IPS-18a (cell line): ENCODE results near the gene SECTM1.
"Not testable (repeated sequence)": the region's sequence is repeated elsewhere in the genome, so short reads cannot be mapped to it uniquely, and the experiment has no call there.

Experiments used
- H3K27ac ChIP-seq: one replicate; pipeline ENCODE4 v1.5.1; 2013; ENCODE audit warnings: low read length
- H3K27me3 ChIP-seq: one replicate; pipeline ENCODE4 v1.6.1; 2013; ENCODE audit warnings: mild to moderate bottlenecking, low read length; ENCODE audit not compliant: control insufficient read depth, insufficient read depth
- H3K36me3 ChIP-seq: one replicate; pipeline ENCODE4 v1.6.1; 2013; ENCODE audit warnings: low read depth, low read length; ENCODE audit not compliant: control insufficient read depth
- H3K4me1 ChIP-seq: one replicate; pipeline ENCODE4 v1.6.1; 2013; ENCODE audit warnings: low read depth, low read length; ENCODE audit not compliant: control insufficient read depth
- H3K4me3 ChIP-seq: one replicate; pipeline ENCODE4 v1.5.1; 2013; ENCODE audit warnings: low read length
- H3K9ac ChIP-seq: one replicate; pipeline ENCODE4 v1.6.1; 2013; ENCODE audit warnings: mild to moderate bottlenecking, low read length, moderate library complexity
- H3K9me3 ChIP-seq: one replicate; pipeline ENCODE4 v1.6.1; 2013; ENCODE audit warnings: low read depth, low read length; ENCODE audit not compliant: control insufficient read depth

SECTM1 gene

DNA sequence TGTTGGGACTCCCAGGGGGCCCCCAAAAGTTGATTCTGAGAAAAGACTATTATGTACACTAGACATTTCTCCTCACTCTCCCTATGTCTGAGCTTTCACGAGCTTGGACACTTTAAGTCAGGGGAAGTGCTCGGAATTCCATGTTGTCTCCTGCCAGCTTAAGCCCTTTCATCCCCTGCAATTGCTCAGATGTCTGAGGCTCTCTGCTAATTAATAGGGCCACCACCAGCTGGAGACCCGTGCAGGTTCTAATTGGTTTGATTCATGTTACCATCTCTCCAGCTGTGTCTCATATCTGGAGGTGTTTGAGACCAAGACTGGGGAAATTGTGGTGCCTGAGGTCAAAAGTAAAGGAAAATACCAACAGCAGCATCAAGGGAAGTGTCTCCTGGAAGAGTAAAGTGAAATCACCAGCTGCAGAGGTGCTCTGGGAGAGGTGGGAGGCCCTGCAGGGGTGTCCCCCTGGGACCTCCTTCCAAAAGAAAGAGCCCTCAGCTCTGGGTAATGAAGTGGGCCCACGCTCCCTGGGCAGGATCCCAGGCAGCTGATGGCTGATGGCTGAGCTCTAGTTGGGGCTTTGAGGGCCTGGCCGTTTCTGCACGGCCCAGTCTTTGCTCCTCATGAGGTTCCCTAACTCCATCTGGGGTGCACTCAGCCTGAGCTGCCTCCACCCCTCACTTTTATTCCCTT, 32.2 kb upstream of the SECTM1 start:
- Histone ChIP-seq H3K9me3 (no peaks in the 10 kb centered on the region), H3K27me3 (peaks cover 16% of the 10 kb centered on the region), H3K27ac (no peak overlapping the region), H3K4me3 (no peak overlapping the region), H3K36me3 (no peaks in the 10 kb centered on the region), H3K4me1 (no peaks in the 10 kb centered on the region), H3K9ac (no peak overlapping the region)

DNA sequence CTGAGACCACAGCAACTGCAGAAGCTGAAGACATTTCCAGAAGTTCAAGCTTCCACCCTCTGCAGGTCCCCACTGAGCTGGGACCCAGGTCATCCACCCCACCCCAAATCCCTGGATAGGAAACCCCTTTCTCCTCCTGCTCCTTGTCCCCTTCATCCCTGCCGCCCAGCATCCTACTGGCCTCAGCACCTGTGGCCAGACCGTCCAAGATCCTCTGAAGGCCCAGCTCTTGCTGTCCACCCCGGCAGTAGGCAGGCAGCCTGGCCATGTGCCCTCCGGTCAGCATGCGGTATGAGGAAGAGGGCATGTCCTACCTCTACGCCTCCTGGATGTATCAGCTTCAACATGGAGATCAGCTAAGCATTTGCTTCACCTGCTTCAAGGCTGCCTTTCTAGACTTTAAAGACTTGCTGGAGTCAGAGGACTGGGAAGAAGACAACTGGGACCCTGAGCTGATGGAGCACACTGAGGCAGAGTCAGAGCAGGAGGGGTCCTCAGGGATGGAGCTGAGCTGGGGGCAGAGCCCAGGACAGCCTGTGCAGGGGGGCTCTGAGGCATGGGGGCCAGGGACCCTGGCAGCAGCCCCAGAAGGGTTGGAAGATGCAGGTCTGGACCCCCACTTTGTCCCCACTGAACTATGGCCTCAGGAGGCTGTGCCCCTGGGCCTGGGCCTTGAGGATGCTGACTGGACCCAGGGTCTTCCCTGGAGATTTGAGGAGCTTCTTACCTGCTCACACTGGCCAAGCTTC, 28.5 kb upstream of the SECTM1 start:
- Histone ChIP-seq H3K36me3 (no peaks in the 10 kb centered on the region), H3K4me3 (no peak overlapping the region), H3K4me1 (no peaks in the 10 kb centered on the region), H3K9me3 (no peaks in the 10 kb centered on the region), H3K27ac (no peak overlapping the region), H3K27me3 (no peaks in the 10 kb centered on the region), H3K9ac (no peak overlapping the region)

DNA sequence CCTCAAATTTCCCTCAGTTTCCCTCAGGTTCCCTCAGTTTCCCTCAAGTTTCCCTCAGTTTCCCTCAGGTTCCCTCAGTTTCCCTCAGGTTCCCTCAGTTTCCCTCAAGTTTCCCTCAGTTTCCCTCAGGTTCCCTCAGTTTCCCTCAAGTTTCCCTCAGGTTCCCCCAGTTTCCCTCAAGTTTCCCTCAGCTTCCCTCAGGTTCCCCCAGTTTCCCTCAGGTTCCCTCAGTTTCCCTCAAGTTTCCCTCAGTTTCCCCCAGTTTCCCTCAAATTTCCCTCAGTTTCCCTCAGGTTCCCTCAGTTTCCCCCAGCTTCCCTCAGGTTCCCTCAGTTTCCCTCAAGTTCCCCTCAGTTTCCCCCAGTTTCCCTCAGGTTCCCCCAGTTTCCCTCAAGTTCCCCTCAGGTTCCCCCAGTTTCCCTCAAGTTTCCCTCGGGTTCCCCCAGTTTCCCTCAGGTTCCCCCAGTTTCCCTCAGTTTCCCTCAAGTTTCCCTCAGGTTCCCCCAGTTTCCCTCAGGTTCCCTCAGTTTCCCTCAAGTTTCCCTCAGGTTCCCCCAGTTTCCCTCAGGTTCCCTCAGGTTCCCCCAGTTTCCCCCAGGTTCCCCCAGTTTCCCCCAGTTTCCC, 26.0 kb upstream of the SECTM1 start:
- H3K9me3 ChIP-seq, H3K4me1 ChIP-seq, H3K36me3 ChIP-seq, H3K9ac ChIP-seq, H3K4me3 ChIP-seq, H3K27me3 ChIP-seq, H3K27ac ChIP-seq: not testable (repeated sequence)

GRCh38 chr17:82358465-82359350, 25.1 kb upstream of the SECTM1 start, which contains the start of gene TEX19:
TEX19 (plus strand) TSS chr17:82359247; CDS start chr17:82362151, 2,904 bp downstream.
- no peak within 1 kb of the TSS for H3K27ac ChIP-seq
- no peak within 1 kb of the TSS for H3K4me3 ChIP-seq
- no peak within 1 kb of the TSS for H3K9ac ChIP-seq

DNA sequence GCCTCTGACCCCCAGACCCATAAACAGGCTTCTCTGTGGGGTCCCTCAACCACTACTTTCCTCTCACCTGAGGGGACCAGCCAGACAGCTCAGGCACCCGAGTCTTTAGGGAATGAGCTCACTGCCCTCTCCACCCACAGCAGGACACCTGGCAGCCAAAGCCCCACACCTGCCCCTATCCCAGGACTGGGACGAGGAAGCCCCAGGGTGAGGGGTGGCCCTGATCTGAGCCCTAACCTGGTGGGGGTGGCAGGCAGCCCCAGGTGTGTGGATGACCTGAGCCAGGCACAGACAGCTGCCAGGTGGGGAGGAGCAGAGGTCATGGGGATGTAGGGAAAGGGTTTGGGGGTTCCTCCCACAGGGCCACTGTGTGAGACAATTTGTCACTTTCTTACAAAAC, 23.8 kb upstream of the SECTM1 start:
- no peaks in the 10 kb centered on the region for H3K27me3 ChIP-seq
- H3K27ac ChIP-seq: no peak overlapping the region
- H3K36me3 ChIP-seq: no peaks in the 10 kb centered on the region
- no peaks in the 10 kb centered on the region for H3K9me3 ChIP-seq
- H3K9ac ChIP-seq: no peak overlapping the region
- H3K4me3 ChIP-seq: no peak overlapping the region
- H3K4me1 ChIP-seq: no peaks in the 10 kb centered on the region

More at GRCh38 chr17:82358465-82359350, 25.1 kb upstream of the SECTM1 start, which contains the start of gene TEX19:
- no peaks in the 10 kb centered on the region for H3K27me3 ChIP-seq
- H3K4me1 ChIP-seq: no peaks in the 10 kb centered on the region
- no peaks in the 10 kb centered on the region for H3K9me3 ChIP-seq
- no peaks in the 10 kb centered on the region for H3K36me3 ChIP-seq

DNA sequence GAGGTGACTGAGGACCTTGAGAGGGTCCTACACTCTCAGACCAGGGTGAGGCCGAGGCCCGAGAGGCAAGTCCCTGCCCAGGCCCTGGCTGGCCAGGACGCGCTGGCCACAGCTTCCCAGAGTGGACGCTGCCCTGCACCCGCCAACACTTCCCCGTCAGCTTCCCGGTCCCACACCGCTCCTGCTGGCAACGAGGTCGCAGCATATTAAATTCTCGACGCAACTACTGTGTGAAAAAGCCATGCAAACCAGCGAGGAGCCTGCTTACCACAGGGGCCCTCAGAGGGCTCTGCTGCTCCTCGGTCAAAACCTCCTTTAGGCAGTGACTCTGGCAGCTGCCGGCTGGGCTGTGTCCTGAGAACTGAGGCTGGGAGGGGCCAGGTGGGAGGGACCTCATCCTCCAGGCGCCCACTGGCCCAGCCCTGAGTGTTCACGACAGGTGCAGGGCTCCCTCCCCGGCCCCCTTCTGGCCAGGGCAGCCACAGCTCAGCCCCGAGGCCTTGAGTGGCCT, 23.3 kb upstream of the SECTM1 start:
- Histone ChIP-seq H3K36me3 (no peaks in the 10 kb centered on the region), H3K9me3 (no peaks in the 10 kb centered on the region), H3K4me1 (no peaks in the 10 kb centered on the region), H3K4me3 (no peak overlapping the region), H3K27me3 (no peaks in the 10 kb centered on the region), H3K9ac (no peak overlapping the region), H3K27ac (no peak overlapping the region)

- H3K9ac ChIP-seq: no peak overlapping the region
- no peaks in the 10 kb centered on the region for H3K4me1 ChIP-seq
- H3K27me3 ChIP-seq: no peaks in the 10 kb centered on the region
- H3K36me3 ChIP-seq: no peaks in the 10 kb centered on the region
- H3K9me3 ChIP-seq: no peaks in the 10 kb centered on the region
- no peak overlapping the region for H3K4me3 ChIP-seq
- H3K27ac ChIP-seq: no peak overlapping the region
Observed at GRCh38 chr17:82355770-82356427, 22.3 kb upstream of the SECTM1 start.

DNA sequence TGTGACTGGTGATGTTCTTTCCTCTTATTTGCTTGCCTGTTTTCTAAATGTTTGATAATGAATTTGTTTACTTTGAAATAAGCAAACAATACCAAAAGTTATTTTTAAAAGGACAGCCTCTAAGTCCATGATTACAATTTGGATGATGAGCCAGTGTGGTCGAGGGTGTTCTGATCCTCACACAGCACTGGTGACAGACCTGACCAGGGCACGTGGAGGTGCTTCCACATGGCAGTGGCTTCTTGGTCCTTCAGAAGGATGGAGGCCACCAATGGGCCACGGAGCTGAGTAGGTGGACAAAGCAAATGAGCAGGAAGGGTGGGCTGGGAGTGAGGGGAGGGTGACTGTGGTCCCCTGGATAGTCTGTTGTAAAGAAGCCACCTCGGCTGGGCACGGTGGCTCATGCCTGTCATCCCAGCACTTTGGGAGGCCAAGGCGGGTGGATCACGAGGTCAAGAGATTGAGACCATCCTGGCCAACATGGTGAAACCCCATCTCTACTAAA, 21.3 kb upstream of the SECTM1 start:
- Histone ChIP-seq H3K4me1 (no peaks in the 10 kb centered on the region), H3K27ac (no peak overlapping the region), H3K36me3 (no peaks in the 10 kb centered on the region), H3K9me3 (no peaks in the 10 kb centered on the region), H3K27me3 (no peaks in the 10 kb centered on the region), H3K4me3 (no peak overlapping the region), H3K9ac (no peak overlapping the region)

- Histone ChIP-seq H3K36me3 (no peaks in the 10 kb centered on the region), H3K4me3 (no peak overlapping the region), H3K9me3 (no peaks in the 10 kb centered on the region), H3K9ac (no peak overlapping the region), H3K4me1 (no peaks in the 10 kb centered on the region), H3K27ac (no peak overlapping the region), H3K27me3 (no peaks in the 10 kb centered on the region)
Observed at GRCh38 chr17:82353484-82353883, 19.9 kb upstream of the SECTM1 start.

DNA sequence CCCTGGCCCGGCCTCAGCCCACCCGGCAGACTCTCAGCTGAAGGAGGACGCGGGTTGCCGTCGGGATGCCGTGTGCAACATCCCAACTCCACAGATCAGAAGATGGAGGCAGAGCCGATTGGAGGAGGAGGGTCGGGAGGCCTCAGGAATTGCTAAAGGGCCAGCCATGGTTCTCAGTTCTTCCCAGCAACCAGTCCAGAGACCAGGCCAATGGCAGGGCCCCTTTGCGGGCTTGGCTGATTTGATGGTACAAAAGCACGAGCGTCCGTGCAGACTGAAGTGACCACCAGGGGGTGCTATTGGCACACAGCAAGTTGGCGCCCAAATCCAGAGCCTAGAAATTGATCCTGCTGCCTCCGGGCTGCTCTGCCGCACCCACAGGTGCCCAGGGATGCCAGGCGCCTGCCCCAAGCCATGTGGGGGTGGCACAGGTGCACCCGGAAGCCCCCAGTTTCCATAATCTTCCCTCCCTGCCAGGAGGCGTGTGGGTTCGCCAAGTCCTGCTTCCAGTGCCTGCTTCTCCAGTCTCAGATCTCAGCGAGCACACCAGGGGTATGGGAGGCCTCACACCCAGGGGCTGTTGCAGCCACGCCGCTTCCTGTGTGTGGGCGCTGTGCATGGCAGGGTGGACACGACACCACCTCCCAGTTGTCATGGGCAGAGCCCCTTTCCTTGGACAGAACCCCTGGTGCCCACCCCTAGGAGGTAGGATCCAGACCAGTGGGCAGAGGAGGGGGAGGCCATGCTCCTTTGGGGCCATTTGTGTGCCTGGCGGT, 18.3 kb upstream of the SECTM1 start:
- Histone ChIP-seq H3K27me3 (no peaks in the 10 kb centered on the region), H3K27ac (no peak overlapping the region), H3K9me3 (no peaks in the 10 kb centered on the region), H3K4me3 (no peak overlapping the region), H3K9ac (no peak overlapping the region), H3K36me3 (no peaks in the 10 kb centered on the region), H3K4me1 (no peaks in the 10 kb centered on the region)
